GM12878 (cell line): ENCODE results near the gene VANGL1.

Experiments used
- ASH2L ChIP-seq: fragments of 300-600, 200-600 bp; sonication (generic); IDR thresholded peaks from 2 replicates; pipeline ENCODE4 v1.6.1; 2017; ENCODE audit warnings: low read depth, mild to moderate bottlenecking, borderline replicate concordance
- EED ChIP-seq: sonication (generic); IDR thresholded peaks from 2 replicates; pipeline ENCODE4 v1.6.1; 2016; ENCODE audit warnings: antibody characterized with exemption, low read depth
- ESRRA ChIP-seq: IDR thresholded peaks from 2 replicates; pipeline ENCODE4 v1.6.1; 2012; ENCODE audit warnings: mild to moderate bottlenecking, low read length, improper control_type of control experiment
- EZH2 ChIP-seq: IDR thresholded peaks from 2 replicates; pipeline ENCODE4 v1.6.1; 2012; ENCODE audit warnings: low read depth, mild to moderate bottlenecking, control low read depth, inconsistent platforms, low read length, borderline replicate concordance; ENCODE audit not compliant: control insufficient read depth
- POLR2AphosphoS2 ChIP-seq: IDR thresholded peaks from 2 replicates; pipeline ENCODE4 v1.6.1; 2011; ENCODE audit warnings: low read depth, mild to moderate bottlenecking, low read length, improper control_type of control experiment, moderate library complexity
- SIX5 ChIP-seq: IDR thresholded peaks from 2 replicates; pipeline ENCODE4 v1.6.1; 2011; ENCODE audit warnings: mild to moderate bottlenecking, low read depth, low read length, moderate library complexity; ENCODE audit not compliant: severe bottlenecking
- TAF1 ChIP-seq: IDR thresholded peaks from 2 replicates; pipeline ENCODE4 v1.6.1; 2011; ENCODE audit warnings: mild to moderate bottlenecking, low read depth, low read length, borderline replicate concordance
- TF ChIP-seq, protein P1 (sequence below), 3 experiments: IDR thresholded peaks in 2 of 3; conservative IDR thresholded peaks in 1 of 3; 2 replicates each; pipeline ENCODE4 v1.5.1; 2011; ENCODE audit warnings: low read depth in 3 of 3, low read length in 3 of 3, mild to moderate bottlenecking in 3 of 3, control low read depth in 2 of 3, moderate library complexity in 2 of 3, inconsistent platforms in 1 of 3, mixed read lengths in 1 of 3; ENCODE audit not compliant: control insufficient read depth in 2 of 3, insufficient read depth in 1 of 3; ENCODE audit errors: extremely low read depth in 1 of 3
- TF ChIP-seq, protein P2 (sequence below): IDR thresholded peaks from 2 replicates; pipeline ENCODE4 v1.6.1; 2012; ENCODE audit warnings: mild to moderate bottlenecking, low read depth, low read length

DNA sequence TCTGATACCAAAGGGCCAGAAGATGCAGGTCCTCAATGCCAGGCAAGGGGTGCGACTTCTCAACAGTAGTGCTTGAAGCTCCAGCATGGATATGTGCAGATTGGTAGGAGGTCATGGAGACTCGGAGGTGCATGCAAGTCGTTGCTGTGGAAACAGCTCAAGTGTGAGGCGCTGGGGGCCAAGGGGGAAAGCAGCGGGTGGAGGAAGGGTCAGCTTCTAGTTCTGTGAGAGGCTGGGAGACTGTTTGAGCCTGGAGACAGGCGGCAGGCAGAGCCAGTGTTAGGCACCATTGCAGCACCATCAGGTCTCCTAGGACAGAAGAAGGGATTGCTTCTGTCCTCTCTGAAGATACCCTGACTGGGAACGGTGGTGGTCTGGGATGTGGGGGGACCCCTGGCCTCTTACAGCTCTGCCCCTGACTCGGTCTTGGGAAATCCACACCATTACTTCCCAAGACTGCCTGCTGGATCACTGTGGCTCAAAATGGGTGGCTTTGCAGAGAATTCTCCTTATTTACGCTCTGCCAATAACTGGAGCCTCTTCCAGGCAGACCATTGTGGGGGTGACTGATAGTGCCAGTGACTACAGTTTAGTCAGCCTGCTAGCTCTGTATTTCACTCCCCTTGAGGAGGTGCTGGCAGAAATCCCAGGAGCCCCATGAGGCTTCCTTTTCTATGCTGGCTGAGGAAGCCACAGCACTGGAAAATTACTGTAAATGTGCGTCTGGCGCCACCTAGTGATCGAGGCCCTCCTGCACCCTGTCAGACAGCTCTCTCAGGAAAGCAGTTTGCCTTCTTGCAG, 46.3 kb upstream of the VANGL1 start:
- TF ChIP-seq EZH2 (no peak), SIX5 (no peak), ASH2L (no peak), TAF1 (no peak), POLR2AphosphoS2 (no peak), EED (no peak), ESRRA (no peak)
- TF ChIP-seq, protein P1, sequence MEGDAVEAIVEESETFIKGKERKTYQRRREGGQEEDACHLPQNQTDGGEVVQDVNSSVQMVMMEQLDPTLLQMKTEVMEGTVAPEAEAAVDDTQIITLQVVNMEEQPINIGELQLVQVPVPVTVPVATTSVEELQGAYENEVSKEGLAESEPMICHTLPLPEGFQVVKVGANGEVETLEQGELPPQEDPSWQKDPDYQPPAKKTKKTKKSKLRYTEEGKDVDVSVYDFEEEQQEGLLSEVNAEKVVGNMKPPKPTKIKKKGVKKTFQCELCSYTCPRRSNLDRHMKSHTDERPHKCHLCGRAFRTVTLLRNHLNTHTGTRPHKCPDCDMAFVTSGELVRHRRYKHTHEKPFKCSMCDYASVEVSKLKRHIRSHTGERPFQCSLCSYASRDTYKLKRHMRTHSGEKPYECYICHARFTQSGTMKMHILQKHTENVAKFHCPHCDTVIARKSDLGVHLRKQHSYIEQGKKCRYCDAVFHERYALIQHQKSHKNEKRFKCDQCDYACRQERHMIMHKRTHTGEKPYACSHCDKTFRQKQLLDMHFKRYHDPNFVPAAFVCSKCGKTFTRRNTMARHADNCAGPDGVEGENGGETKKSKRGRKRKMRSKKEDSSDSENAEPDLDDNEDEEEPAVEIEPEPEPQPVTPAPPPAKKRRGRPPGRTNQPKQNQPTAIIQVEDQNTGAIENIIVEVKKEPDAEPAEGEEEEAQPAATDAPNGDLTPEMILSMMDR (IDR thresholded peaks at IDR 0.05 in 2 of 3, conservative IDR thresholded peaks at IDR 0.05 in 1 of 3; ENCODE audit: control insufficient read depth in 2 of 3, extremely low read depth in 1 of 3, insufficient read depth in 1 of 3, low read depth in 3 of 3, low read length in 3 of 3), result peak; percentile 88 to 92 (median 89)
- TF ChIP-seq, protein P2, sequence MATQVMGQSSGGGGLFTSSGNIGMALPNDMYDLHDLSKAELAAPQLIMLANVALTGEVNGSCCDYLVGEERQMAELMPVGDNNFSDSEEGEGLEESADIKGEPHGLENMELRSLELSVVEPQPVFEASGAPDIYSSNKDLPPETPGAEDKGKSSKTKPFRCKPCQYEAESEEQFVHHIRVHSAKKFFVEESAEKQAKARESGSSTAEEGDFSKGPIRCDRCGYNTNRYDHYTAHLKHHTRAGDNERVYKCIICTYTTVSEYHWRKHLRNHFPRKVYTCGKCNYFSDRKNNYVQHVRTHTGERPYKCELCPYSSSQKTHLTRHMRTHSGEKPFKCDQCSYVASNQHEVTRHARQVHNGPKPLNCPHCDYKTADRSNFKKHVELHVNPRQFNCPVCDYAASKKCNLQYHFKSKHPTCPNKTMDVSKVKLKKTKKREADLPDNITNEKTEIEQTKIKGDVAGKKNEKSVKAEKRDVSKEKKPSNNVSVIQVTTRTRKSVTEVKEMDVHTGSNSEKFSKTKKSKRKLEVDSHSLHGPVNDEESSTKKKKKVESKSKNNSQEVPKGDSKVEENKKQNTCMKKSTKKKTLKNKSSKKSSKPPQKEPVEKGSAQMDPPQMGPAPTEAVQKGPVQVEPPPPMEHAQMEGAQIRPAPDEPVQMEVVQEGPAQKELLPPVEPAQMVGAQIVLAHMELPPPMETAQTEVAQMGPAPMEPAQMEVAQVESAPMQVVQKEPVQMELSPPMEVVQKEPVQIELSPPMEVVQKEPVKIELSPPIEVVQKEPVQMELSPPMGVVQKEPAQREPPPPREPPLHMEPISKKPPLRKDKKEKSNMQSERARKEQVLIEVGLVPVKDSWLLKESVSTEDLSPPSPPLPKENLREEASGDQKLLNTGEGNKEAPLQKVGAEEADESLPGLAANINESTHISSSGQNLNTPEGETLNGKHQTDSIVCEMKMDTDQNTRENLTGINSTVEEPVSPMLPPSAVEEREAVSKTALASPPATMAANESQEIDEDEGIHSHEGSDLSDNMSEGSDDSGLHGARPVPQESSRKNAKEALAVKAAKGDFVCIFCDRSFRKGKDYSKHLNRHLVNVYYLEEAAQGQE, result no peak
